GM18520 (cell line): Measurements from ENCODE around the gene SCD.

Source experiments
- ATAC-seq: cut with Tn5 transposase; IDR thresholded peaks from one replicate; pipeline ENCODE4 v1.9.1; 2021; ENCODE audit not compliant: unreplicated experiment

SCD gene

DNA sequence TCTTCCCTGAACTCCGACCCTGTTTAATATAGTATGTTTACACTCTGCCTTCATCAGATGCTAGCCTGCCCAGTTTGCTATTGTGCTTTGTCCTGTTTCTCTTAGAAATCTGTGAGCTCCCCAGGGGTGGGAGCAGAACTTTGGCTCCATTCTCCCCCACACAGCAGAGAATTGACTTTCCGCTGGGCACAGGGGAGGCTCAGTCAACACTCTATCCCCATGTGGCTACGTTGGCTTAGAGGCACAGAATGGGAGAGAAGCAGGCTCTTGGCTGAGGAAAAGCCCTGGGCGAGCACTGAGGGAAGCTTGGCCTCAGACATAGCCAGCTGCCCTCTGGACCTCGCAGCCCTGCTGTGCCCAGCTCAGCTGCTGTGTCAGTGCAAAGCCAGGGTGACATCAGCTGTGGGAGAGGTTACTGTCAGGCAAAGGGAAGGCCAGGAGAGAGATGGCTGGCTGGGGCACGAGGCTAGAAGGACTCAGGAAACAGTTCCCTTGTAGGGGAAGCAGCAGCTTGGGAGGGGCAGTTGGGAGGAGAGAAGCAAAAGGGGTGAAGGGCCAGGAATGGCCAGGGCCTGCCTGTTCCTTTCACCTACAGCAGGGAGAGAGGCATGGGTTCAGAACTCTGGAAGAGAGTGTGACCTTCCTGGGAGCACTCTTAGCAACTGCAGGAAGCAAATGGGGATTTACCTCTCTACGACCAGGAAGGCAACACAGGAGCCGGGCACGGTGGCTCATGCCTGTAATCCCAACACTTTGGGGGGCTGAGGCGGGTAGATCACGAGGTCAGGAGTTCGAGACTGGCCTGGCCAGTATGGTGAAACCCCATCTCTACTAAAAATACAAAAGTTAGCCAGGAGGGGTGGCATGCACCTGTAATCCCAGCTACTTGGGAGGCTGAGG is 5.8 kb upstream of the SCD start:
- ATAC-seq, result no peak

DNA sequence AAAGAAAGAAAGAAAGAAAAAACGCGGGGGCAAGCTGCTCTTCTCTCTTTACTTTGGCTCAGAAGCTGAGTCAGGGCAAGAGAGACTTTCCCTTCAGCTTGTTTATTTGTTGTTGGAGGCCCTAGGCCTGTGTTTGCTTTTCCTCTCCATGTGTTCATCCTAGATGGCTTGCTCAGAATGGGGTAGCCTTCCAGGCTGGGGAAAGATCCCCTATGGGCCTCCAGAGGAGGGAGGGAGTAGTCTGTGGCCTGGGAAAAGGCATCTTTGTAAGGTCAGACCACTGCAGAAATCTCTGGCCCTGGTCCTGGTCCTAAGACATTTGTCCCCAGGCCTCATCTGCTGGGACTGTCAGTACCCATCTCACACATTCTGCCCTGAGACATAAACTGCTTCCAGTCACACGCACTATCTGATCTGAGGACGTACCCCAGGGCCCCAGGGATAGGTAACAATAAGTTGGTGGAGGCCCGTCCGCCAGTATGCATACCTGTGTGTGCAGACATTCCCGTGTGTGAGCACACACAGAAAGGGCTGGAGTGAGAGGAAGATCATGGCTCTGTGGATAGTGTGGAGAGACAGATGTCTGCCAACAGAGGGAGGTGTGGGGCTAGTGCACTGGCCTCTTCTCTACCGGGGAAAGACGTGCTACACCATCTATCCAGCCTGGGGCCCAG is 4.9 kb upstream of the SCD start:
- no peak for ATAC-seq

DNA sequence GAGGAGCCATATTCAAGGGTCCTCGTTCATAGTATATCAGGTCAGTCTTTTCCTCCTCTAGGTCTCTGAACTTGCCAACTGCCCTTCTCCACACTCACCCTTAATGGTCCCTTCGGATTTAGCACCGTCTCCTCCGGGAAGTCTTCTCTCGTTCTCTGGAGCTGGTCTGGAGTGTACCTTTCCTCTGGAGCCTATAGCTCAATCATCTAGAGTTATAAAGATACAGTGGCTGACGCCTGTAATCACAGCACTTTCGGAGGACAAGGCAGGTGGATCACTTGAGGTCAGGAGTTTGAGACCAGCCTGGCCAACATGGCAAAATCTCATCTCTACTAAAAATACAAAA is 4.4 kb upstream of the SCD start:
- no peak for ATAC-seq

DNA sequence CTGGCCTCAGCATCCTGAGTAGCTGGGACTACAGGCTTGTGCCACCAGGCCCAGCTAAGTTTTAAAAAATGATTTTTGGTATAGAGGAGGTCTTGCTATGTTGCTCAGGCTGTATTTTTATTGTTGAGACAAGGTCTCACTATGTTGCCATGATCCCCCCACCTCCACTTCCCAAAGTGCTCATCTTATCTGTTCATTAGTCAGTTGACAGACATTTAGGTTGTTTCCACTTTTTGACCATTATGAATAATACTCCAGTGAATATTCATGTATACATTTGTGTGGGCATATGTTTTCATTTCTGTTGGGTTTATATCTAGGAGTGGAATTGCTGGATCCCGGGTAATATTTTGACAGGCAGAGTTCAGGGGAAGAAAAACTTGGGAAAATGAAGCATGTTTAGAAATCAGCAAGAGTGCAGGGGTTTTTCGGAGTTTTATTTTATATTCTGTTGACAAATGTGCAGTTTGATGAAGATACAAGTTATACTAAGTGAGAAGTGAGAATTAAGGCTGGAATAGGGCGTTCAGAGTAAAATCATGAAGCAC is 2.7 kb upstream of the SCD start:
- no peak for ATAC-seq

DNA sequence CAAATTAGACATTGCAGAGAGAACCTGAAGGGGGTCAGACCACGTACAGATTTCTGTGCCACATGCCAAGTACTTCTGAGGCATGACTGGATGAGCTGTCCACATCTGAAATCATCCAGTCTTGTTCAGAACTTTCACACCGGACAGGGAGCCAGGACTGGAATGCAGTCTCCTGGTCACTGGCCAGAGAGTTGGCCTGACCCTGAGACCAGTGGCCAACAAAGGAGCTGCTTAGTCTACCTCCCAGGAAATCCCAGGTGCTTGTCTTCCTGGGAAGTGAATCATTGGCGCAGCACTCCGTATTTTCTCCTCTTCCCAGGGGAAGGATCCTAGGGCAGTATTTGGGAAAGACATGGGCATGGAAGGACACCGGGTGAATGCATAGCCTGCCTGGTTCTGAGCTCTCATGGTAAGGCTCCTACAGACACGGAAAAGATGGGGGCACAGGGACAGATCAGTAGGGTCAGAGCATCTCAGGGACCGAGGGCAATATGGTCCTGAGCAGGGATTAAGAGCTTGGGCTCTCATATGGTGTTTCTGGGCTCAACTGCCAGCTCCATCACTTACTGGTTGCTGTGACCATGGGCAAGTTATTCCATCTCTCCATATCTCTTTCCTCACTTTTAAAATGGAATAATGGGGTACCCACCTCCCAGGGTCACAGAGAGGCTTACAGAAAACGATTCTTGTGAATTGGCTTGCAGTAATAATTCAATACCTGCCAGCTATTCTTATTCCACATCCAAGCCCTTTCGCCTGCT is 1.3 kb upstream of the SCD start:
- ATAC-seq, result no peak

DNA sequence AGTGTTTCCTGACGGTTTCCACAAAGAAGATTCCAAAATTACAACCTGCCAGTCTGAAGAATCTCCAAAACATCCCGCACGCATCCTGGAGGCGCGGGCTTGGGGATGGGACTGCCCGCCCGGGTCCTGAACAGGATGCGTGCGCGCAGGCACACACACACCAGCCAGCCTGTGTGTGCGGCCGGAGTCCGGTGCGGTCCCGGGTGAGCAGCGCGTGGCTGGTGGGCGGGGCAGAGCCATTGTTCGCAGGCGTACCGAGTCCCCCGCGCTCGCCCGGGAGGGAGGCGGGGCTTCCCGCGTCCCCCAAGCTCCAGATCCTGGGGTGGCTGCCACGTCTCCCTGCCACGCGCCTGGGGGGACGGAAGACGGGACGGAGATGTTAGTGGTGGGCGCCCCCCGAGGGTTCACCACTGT is 675 bp upstream of the SCD start:
- ATAC-seq, result peak; percentile 23

DNA sequence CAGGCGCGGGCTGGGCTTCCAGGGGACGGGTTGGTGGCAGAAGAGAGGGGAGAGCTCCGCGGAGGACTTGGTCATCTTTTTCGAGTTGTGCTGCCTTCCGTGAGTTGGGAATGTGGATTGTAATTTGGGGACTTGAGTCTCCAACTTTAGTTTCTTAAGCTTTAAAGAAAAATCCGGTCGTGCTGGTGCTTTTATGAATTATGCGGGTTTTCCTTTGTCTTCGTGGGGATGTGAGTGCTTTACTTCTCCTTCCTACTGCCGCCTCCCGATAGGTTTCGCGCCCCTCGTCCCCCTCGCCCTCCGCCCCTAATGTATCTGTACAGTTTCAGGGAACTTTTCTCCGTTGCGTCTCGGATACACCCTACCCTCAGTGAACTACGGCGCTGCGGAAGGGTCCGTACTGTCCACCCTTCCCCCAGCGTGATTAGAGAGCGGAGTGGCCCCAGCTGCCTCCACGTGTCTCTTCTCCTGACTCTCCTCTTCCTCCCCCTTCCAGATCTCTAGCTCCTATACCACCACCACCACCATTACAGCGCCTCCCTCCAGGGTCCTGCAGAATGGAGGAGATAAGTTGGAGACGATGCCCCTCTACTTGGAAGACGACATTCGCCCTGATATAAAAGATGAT is 649 bp downstream of the SCD start:
- no peak for ATAC-seq

DNA sequence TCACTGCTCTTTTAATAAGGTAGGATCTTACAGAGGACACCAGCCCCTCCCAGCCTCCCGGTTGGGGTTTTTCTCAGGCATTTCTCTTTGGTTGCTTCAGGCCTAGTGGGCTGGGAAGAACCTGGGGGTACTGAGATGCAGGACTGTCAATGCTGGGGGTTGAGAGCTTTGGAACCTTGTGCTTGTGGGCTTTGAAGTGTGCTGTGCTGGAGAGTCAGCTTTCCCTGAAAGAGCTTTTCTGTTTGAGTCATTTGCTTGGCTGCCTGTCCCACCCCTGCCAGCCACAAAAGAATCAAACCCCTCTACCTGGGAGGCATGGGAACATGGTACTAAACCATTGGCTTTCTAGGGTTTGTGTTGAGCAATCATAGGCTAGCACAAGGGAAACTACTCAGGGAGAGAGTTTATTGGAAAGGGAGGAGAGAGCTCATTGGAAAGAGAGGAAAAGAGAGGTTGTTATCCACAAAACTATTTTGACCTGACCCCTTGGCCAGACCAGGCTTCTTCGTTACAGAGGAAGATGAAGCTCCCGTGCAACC is 1.4 kb downstream of the SCD start:
- ATAC-seq, result no peak

DNA sequence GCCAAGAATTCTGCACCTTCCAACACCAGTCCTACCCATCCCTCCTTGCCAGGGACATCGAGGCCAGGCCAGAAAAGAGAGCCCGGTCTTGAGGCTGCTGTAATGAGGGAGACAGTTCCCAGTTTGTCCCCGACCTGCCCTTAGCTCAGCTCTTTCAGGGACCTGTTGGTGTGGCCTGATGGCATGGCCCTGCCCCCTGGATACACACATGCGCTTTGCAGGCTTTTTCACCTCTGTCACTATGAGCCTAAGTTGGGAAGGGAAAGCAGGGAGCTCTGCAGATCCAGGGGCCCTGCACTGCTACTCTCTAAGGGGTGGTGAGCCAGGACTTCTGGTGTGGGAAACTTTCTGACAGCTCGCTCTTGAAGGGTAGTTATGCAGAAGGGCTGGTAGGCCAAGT is 2.1 kb downstream of the SCD start:
- ATAC-seq, result no peak

DNA sequence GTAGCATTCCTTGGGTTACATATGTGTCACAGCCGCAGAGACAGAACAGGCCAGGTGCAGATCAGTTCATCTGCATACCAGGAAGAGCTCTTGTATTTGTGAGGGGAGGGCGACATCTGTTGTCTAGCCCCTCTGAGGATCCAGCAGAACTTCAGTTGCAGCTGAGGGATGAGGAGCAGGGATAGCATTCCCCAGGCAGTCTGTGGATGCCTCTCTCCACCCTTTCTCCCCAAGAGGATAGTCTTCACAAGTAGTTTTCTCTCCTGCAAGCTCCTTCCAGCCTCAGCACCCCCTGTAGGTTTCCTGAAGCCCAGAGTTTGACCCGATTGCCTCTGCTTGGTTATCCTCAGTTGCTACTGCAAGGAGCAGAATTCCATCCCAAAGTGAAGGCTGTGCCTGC is 2.6 kb downstream of the SCD start:
- ATAC-seq, result no peak

DNA sequence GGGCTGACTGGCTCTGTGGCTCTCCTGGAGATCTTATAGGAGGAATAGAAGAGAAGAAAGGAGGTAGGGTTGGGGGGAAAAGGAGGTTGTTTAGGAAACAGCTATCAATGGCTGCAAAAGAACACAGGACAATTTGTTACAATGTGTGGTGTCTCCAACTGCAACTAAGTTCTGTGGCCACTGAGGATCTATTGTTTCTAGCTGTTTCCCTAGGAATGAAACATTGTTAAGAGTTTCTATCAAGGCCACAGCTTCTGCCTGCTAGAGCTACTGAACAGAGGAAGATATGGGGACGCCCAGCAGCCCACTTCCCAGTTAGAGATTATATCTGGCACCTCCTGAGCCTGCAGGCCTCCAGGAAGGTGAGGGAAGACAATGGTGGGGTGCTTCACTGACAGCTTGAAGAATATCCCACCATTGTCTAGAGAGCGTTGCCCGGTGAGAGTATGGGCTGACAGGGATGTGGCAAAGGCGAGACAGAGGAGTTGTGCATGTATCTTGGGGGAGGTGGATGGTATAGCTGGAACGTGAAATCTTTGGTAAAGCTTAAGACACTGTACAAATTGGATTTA is 4.0 kb downstream of the SCD start:
- ATAC-seq, result no peak

DNA sequence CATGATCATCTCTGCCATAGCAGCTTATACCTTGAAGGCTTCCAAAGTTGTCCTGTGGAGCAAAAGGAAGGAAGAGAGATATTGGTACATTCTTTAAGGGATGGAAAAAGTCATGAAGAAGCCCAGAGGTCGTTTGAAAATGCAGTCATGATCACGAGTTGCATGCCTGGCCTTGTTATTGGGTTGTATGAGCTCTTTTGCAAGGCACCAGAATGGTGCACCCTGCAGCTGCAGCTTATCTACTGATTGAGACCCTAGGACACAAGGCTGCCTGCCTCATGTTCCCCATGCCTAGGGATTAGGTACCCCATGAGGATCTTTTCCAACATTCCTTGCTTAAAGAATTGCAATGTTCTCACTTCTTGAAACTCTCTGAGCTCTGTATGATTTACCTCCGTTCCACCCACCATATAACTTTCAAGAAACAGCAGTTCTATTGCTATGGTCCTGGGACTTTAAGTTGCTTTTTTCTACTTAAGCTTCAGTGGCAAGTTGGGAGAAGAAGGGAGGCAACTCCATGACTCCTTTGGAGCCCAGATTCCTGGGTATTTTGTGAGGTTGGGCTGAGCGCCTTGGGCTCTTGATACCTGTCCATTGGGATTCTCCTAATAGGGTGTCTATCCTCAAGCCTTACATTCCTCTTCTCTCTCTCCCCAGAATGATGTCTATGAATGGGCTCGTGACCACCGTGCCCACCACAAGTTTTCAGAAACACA is 6.9 kb downstream of the SCD start:
- ATAC-seq, result no peak

DNA sequence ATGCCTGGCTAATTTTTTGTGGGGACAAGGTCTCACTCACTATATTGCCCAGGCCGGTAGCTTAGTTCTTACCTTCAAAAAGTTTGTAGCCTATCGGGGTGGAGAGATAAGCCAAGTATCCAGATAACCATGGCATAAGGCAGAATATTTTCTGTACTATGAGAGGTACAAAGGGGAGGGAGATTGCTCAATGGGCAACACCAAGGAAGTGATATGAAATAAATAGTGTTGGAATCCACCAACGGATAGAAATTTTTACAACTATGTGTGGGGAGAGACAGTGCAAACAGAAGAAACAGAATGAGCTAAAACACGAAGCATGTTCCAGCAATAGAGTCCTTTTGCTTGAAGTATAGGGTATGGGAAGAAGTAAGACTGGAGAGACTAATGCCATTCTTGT is 8.1 kb downstream of the SCD start:
- no peak for ATAC-seq

DNA sequence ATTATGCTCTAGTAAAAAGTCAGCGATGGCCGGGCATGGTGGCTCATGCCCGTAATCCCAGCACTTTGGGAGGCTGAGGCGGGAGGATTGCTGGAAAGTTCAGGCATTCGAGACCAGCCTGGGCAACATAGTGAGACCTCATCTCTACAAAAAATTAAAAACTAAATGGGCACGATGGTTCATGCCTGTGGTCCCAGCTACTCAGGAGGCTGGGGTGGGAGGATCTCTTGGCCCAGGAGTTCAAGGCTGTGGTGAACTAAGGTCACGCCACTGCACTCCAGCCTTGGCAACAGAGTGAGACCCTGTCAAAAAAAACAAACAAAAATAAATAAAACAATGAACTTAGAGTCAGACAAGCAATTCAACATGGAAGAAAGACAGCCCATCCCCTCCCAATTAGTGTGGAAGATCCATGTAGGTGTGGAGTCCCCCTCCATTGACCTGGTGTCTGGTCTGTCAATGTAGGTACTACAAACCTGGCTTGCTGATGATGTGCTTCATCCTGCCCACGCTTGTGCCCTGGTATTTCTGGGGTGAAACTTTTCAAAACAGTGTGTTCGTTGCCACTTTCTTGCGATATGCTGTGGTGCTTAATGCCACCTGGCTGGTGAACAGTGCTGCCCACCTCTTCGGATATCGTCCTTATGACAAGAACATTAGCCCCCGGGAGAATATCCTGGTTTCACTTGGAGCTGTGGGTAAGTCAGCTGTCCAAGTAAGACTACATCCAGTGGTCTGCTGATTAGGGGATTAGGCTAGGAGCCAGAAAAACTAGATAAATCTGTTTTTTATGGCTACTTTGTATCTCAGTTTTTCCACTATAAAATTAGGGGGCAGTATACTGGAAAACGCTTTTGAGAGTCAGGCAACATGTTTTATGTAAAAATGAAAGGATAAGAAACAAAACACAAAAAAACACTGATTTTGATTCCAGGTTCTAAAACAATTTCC is 9.3 kb downstream of the SCD start:
- no peak for ATAC-seq

DNA sequence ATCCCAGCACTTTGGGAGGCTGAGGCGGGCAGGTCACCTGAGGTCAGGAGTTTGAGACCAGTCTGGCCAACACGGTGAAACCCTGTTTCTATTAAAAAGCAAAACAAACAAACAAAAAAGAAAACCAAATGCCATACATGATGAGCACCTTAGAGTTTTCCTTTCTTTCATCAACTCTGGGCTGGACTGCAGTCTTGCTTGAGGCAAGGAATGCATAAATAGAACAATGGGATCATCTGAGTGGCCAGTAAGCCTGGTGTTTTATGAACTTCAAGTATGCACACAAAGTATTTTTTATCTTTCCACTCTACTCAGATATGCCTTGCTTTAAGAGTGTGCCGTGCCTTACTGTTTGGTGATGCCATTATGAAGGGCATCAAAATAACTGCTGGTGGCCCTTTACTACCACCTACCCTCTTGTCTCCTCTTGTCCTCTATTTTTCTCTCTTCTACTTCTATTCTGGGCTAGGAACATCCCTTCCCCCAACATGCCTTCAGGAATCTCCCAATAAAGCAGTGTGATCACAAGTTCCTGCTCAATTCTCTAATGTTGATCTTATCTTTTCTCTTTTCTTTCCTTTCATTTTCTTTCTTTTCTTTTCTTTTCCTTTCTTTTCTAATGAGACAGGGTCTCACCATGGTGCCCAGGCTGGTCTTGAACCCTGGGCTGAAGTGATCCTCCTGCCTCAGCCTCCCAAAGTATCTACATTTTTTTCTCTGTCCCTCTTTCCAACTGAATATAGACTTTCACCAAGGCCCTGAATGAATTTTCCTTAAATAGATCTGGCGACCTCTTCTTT is 10.2 kb downstream of the SCD start:
- no peak for ATAC-seq

DNA sequence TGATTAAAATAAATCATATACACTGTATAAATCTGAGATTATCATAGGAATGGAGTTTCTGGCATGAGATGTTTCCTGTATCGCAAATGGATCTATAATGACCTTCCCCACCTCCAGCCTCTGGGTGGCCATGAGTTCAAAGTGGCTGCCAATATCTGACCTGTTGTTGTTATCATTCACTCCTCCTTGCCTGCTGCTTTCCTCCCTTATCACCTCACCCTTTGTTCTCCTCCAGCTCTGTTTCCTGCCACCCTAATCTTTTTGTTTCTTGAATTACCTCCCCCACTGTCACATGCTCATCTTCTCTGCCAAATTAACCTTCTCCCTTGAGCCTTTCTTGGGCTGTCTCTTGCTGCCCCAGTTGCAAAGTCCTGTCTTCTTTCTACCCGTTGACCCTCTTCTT is 12.0 kb downstream of the SCD start:
- ATAC-seq, result no peak

DNA sequence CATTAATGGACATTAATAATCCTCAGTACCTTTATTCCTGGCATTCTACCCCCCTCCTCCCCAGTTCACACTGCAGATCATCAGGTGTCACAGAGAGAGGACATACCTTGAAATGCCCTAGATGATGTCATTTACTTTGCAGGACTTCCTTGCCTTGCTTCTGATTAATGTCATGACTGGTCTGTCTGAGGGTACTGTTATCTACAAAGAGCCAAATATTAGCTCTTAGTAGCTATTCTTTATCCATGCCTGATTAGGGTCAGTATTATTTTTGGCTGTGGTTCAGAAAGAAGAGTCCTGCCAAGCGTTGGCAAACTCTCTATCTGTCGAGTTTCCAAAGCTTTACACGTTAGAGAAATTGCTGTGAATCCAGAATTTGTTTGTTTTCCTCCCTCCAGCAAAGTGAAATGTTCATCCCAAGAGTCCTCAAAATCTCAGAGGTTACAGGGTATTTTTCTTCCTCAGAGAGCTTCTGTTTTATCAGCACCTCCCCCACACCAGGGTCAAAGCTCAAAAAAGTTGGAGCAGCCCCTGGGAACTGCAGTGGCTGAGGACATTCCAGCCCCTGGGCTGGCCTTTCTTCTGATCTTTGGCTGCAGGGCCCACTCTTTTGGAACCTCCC is 12.6 kb downstream of the SCD start:
- ATAC-seq, result no peak

DNA sequence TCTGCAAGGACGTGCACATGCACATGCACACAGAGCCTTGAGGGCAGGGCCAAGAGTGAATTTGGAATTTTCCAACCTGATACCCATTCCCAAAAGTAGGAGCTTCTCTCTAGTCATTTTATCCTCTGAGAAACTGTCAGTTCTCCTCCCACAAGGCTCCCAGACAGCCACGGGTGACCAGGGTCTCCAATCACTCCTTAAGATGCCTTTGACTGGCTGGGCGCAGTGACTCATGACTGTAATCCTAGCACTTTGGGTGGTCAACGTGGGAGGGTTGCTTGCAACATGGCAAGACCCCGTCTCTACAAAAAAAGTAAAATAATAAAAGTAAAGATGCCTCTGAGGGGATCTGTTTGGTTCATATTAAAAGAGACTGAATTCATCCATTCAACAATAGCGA is 13.2 kb downstream of the SCD start:
- no peak for ATAC-seq
